ENCODE results near the gene UQCRC2.
"Not testable (repeated sequence)": the region's sequence is repeated elsewhere in the genome, so short reads cannot be mapped to it uniquely, and the experiment has no call there.

UQCRC2 gene

DNA sequence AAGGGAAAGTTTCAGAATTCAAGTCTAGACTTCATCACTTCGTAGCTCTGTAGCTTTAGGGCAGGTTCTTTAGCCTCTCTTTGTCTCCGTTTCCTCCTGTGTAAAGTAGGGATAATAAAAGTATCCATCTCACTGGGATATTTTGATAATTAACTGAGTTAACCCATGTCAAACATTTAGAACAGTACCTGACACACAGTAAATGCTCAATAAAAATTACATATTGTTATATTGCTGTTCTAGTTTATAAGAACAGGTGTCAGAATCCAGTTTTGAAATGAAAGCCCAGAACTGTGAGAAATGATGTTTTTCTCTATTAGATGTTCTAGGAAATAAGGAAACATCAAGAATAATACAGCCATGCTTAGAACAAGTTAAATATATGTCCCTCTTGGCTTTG is 59.1 kb downstream of the UQCRC2 start:
- no peak for DNase-seq

DNA sequence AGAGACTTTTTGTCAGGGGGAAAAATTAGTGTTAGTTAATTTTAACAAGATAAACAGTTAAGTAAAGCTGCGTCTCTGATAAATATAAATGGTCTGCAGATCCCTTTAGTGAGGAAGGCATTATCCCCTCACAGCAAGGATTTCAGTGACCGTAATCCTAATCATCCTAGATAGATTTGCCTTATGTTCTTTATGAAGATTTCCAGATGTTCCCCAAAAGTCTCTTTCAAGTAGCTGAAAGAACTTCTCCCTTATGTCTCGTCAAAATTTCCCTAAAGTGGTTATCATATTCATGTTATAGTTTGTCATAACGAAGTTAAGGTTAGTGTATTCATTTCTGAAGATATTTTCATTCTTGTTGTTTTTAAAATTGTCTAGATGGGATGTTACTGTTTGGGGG is 60.3 kb downstream of the UQCRC2 start:
- DNase-seq: no peak

DNA sequence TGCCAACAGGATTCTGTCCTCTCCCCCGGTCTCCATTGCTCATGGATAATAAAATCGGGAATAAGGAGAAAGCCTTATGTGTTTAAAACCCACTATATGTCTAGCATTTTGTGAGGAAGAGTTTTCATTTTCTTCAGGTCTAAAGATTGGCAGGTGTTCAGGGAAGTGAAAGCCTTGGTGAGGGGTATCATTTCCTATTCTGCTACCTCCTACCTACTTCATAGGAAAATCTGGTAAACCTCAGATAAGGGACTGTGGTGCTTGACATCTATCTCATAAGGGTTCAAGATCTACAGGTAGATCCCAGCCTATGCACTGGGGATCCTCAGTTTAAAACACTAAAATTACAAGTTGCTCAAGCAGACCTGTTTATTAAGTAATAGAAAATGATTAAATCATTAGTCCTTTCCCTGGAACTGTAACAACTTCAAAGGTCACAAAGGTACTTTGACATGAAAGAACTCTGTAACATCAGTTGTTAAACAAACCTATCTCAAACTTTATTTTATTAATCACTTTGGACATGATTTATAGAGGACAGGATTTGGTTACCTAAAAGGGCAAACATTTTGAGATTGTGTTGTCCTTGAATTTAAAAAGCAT is 61.2 kb downstream of the UQCRC2 start:
- DNase-seq: no peak

DNA sequence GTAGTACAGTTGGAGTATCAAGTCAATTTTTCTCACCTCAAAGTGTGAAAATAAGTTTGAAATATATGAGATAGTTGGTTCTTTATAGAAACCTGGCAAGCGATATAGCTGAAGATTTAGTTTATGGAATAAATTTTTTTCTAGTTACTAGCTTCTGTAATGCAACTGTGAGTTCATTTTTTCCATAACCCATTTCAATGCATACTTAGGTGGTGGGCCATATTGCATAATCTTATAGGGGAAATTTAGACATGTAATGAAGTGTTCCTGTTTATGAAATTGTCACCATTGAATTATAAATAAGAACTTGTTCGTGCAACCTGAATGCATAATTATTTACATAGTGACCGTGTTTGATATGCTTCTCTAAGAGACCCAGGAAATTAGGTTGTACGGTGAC is 63.8 kb downstream of the UQCRC2 start:
- no peak for DNase-seq

DNA sequence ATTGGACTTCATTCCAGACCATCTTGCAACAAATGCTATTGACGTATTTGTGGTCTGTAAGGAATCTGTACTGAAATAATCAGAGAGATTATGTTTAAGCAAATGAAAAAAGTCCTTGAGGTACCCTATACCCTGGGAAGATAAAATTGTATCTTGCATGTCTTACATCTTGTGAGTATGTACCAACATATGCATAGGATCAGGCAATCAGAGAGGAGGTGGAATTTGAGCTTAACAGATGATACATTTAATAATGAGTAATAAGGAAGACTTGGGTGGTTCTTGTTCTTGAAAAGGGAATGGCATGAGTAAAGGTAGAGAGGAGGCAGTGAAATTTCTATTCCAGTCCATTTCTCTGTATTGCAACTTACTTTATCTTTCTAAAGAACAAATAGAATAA is 65.4 kb downstream of the UQCRC2 start:
- DNase-seq: no peak

DNA sequence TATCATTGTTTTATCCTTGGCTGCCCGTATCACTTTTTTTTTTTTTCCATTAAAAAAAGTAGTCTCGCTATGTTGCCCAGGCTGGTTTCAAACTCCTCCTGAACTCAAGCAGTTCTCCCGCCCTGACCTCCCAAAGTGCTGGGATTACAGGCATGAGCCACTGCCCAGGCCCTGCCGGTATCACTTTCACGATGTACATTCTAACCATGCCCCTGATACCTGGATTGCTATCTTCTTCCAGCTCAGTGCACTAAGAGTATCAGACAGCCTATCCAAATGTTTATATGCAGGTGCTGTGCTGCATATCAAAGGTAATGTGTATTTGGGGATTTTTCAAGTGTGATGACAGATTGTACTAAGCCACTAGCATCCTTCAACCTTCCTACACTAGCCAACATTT is 69.0 kb downstream of the UQCRC2 start:
- DNase-seq: no peak

DNA sequence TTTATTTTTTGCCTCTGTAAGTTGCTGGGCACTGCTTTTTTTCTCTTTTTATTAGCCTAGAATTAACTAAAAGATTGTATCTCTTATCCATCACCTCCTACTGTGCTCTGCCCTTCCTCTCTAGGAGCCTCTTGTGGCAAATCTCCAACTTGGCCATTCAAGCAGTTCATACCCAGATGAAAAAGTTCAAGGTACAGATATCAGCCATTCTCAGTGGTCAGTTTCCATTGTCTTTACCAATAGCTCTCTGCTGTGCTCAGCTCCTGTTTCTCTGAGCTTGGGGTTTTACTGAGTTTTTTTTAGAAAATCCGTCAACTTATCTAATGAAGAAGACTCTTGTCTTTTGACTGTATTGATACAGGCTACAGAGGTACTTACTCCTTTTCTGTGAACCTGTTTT is 70.3 kb downstream of the UQCRC2 start:
- no peak for DNase-seq

DNA sequence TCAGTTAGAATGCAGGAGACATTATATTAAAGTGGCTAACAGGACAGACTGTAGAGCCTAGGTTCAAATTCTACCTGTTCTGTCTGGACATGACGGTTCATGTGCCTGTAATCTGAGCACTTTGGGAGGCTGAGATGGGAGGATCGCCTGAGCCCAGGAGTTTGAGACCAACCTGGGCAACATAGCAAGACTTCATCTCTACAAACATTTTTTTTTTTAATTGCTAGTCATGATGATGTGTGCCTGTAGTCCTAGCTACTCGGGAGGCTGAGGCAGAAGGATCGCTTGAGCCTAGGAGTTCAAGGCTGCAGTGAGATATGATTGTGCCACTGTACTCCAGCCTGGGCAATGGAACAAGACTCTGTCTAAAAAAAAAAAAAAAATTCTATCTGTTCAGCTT is 71.6 kb downstream of the UQCRC2 start:
- DNase-seq: not testable (repeated sequence)

DNA sequence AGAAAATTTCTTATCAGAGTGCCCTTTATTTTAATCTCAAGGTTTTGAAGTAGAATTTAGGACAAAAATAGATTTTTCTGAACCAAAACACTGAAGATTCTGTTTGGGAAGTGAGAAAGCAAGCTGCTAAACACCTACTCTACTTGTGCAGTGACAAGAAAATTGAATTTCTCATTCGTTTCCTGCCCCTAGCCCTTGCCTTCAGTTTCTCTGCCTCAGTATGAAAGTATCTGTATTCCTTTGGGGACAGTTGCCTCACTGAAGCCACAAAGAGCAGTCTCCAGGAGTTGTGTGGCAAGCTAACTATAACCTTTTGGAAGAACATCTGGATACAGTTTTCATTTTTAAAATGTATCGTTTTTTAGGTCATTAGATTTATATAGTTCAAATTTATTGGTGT is 74.5 kb downstream of the UQCRC2 start:
- DNase-seq: no peak

DNA sequence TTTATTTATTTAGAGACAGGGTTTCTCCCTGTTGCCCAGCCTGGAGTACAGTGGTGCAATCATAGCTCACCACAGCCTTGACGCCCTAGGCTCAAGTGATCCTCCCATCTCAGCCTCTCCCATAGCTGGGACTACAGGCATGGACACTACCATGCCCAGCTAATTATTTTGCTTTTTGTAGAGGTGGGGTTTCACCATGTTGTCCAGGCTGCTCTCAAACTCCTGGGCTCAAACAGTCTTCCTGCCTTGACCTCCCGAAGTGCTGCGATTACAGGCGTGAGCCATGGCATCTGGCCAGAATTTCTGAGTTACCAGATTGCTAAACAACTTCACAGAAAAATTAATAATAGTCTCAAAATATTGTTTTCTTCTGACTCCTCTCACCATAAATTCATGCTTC is 76.5 kb downstream of the UQCRC2 start:
- DNase-seq: no peak

DNA sequence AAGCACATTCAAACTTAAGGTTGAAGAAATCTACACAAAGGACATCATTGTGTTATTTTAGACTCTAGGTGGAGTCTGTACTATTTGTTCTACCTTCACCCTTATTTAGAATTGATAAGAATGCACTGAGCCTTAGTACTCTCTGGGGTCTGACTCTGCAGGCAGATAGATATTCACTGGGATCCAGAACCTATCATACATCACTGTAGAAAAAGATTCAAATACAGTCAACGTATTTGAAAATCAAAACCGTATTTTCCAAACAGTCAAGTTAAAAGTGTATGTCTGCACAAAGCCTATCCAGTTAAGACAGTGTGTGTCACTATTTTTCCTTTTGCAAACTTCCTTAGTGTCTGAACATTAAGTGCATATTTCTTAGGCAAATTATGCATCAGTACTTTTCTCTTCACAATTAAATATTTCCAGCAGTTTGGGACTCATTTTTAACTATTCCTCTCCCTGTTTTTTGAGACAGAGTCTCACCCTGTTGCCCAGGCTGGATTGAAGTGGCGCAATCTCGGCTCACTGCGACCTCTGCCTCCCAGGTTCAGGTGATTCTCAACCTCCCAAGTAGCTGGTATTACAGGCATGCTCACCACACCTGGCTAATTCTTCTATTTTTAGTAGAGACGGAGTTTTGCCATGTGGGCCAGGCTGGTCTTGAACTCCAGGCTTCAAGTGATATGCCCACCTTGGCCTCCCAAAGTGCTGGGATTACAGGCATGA is 77.1 kb downstream of the UQCRC2 start:
- no peak for DNase-seq

DNA sequence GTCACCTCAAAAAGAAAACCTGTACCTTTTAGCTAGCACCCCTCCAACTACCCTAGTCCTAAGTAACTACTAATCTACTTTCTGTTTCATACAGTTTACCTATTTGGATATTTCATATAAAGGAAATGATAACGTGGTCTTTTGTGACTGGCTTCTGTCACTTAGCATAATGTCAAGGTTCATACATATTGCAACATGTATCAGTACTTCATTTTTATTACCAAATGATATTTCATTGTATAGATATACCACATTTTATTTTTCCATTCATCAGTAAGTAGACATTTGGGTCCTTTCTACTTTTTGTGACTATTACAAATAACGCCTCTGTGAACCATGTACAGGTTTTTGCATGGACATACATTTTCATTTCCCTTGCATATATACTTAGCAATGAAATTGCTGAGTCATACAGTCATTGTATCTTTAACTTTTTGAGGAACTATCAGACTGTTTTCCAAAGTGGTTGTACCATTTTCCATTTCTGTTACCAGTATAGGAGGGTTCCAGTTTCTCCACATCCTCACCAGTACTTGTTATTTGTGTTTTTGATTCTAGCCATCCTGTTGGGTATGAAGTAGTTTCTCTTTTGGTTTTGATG is 78.4 kb downstream of the UQCRC2 start:
- DNase-seq: no peak
